HG03025 (cell line): ENCODE measurements around the gene BICC1.
"Not testable (repeated sequence)": the region's sequence is repeated elsewhere in the genome, so short reads cannot be mapped to it uniquely, and the experiment has no call there.

Source experiments
- ATAC-seq: cut with Tn5 transposase; IDR thresholded peaks from one replicate; pipeline ENCODE4 v1.9.1; 2021; ENCODE audit warnings: mild to moderate bottlenecking, moderate library complexity; ENCODE audit not compliant: unreplicated experiment, low FRiP score

The BICC1 gene

GRCh38 chr10:58590924-58591323, 78.3 kb downstream of the BICC1 start:
- no peak for ATAC-seq

DNA sequence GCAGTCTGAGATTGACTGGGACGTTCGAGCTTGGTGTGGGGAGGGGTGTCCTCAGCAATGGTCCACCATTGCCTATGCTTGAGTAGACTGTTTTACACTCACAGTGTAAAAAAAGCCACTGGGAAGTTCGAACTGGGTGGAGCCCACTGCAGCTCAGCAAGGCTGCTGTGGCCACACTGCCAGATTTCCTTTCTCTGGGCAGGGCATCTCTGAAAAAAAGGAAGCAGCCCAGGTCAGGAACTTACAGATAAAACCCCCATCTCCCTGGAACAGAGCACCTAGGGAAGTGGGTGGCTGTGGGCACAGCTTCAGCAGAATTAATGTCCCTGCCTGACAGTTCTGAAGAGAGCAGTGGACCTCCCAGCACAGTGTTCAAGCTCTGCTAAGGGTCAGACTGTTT, 80.3 kb downstream of the BICC1 start:
- ATAC-seq = no peak

GRCh38 chr10:58597211-58597610, 84.5 kb downstream of the BICC1 start:
- not testable (repeated sequence) for ATAC-seq

DNA sequence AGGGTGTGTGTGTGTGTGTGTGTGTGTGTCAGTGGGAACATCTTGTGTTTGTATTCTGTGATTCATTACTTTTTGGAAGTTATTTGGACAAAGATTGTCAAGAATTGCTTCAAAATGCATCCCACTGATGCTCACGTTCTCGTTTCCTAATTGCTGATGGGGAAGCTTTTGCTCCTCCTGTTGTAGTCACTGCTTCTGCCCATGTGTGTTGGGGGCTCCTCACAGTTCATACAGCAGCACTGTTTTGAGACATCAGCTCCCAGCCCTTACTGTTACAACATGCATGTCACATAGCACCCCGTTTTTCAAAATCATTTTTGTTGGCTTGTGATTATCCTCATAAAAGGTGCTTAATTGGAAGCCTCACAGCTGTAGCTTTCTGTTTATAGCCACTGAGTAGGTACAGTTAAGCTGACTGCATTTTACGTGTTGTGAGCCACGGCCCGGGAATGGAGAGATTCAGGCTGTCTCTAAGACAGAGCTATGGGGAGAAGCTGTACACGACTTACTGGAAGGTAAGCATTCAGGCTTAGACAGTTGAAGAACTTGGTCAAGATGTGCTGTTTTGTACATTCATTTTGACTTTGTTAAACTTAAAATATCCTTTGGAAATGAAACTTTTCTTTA, 87.4 kb downstream of the BICC1 start:
- ATAC-seq = no peak

DNA sequence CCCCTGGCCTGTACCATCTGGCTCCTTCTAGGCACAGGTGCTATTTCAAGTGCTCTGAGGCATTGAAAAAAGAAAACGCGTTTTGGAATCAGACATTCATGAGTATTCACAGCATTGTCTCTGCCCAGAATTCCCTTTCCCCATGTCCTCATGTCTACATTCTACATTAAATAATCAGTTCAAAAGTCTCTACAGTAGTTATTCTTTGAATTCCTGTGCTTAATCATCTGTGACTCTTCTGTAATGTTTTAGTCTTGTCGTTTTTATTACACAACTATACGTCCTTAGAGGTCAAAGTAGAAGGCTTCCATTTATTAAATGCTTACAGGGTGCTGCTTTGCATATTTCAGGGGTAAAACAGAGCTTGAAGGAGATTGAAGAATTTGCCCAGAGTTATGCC, 95.7 kb downstream of the BICC1 start:
- no peak for ATAC-seq

GRCh38 chr10:58608826-58609531, 96.3 kb downstream of the BICC1 start:
- no peak for ATAC-seq

DNA sequence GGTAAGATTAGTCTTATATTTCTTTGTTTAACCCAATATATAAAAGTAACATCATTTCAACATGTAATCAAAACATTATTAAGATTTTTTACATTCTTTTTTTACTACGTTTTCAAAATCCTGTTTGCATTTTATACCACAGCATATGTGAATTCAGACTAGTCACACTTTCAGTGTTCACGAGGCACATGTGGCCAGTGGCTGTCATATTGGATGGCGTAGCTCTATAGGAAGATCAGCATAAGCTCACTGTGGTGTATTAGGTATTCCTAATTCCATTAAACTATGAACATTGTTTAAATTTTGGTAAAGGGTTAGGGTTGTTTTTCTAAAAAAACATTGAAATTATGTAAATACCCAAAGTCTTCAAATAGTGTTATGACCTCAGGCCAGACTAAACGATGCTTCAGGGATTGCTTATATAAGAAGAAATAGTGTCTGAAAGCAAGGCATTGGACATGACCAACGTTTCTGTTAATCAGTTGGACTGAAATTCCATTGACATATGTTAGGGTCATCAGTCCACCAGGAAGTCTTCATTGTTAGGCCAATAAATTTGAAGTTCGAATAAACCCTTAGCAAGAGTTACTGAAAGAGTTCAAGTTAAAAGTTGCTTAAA, 97.0 kb downstream of the BICC1 start:
- no peak for ATAC-seq

DNA sequence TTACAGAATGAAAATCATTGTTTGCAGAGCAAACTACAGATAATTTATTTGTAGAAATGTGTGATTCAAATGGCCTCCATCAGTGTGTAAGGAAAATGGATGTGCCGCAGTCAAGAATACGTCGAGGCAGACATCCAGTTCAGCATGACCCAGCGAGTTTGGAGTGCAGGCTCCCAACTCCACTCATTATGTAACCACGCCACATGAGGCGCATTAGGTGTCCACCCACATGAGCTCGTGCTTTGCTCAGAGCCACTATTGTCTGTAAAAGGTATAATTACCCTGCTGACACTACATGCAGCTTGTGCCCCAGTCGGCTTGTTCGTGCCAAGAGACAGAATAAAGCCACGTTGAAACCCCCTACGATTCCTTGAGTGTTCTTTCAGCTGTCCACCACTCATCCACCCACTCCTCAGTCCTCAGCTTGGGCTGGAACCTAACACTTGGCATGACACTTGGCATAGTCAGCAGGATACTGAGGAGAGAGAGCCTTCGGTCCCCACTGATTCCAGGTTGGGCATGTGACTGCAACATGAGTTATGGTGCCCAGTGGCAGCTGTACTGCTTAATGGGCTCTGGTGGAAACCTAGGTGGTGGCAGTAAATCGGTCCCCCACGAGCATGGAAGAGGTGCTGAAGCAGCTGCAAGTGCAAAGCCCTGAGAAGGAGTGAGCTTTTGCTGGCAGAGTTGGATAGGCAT, 102.7 kb downstream of the BICC1 start:
- no peak for ATAC-seq

- no peak for ATAC-seq
Observed at GRCh38 chr10:58618158-58618676, 105.5 kb downstream of the BICC1 start.

DNA sequence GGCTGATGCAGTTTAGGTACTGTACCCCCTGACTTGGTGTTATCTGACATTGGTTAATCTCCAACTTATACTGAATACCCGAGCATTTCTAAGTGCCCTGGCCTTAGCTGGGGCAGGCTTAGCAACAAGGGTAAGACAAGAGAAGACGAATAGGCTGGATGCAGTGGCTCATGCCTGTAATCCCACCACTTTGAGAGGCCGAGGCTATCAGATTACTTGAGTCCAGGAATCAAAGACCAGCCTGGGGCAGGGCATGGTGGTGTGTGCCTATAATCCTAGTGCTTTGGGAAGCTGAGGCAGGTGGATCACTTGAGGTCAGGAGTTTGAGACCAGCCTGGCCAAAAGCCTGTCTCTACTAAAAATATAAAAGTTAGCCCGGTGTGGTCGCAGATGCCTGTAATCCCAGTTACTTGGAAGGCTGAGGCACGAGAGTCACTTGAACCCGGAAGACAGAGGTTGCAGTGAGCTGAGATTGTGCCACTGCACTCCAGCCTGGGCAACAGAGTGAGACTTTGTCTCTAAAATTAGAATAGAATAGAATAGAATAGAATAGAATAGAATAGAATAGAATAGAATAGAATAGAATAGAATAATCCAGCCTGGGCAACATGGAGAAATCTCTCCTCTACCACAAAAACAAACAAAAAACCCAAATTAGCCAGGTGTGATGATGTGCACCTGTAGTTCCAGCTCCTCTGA, 108.9 kb downstream of the BICC1 start:
- no peak for ATAC-seq

DNA sequence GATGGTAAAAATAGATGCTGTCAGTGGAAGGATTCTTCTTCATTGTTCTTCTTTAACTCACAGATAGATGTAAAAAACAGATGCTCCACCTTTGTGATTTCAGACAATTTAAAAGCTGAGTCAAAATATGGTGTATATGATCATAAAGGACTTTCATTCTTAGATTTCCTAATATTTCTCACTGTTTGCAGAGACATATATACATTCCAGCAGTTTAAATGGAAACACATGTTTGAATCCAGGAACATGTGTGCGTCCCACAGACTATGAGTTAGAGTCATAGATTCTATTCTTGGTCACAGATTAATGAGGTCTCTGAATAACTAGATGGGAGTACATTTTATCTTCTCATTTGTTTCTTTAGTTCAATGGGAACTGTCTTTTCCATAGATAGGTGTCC, 109.6 kb downstream of the BICC1 start:
- no peak for ATAC-seq

DNA sequence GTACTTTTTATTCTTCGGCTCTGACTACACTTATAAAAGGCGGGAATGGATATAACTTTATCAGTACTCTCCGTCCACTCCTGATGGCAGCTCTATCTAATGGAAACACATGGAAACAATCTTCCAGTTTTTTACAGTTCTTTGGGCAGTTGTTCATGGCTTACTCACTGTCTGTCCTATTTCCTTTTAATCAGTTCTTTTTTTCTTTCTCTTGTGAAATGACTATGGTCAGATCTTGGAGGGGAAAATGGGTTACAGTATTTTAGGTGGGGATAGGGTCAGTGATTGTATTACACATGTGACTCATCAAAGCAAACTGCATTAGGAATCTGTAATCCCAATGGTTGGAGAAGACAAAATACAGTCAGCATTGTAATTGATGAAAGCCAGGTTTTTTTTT, 112.4 kb downstream of the BICC1 start:
- no peak for ATAC-seq

- no peak for ATAC-seq
Observed at GRCh38 chr10:58627392-58627791, 114.7 kb downstream of the BICC1 start.

DNA sequence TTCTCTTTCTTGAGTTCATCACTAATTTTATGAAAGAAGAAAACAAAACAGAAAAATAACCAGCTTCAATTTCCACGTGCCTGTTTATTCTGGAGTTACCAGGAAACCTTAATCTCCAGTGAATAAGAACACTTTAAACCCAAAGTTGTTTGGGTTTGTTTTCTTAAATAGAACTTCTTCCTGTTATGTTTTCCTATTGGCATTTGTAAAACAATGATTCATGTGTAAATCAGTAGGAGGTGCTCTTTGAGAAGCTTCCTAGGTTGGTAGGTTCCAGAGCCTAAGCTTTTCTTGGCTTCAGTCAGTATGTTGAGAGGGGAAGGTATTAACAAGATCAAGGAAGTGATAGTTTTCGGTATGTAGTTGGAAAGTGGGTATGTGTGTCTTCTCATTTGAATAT, 119.0 kb downstream of the BICC1 start:
- no peak for ATAC-seq

GRCh38 chr10:58632216-58632615, 119.5 kb downstream of the BICC1 start:
- no peak for ATAC-seq

GRCh38 chr10:58637352-58637751, 124.7 kb downstream of the BICC1 start:
- ATAC-seq = no peak

DNA sequence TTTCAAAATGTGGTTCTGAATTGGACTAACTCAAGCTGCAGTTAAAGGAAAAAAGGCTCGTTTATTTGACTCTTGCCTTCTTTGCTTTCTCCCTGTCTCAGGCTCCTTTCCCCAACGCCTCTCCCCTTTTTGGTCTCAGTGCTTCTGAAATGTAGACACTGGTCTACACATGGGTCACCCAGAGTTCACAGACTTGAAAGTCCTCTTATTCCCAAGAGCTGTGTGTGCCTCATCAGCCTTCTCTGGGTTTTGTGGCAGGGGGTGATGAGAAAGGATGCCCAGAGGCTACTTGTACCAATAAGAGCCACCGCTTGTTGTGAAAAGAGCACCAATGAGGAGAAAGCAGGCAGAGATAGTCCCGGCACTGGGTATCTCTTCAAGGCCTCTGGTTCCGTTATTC, 125.7 kb downstream of the BICC1 start:
- no peak for ATAC-seq

DNA sequence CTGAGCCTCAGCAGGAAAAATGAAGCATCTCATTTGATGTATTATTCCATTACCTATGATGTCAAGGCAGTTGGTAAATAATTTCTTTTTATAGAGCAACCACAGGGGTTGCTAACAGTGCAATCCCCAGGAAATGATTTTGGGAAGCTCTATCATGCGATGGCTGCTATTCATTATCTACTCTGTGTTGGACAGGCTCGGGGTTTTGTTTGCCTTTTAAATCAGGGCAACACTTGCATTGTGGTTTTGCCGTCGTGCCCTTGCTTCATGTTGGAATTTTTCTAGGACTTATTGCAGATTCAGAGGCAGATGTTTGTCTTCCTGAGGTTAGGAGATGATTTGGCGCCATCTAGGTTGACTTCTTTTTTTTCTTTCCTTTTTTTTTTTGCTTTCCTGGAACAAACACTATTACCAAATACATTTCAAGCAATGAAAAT, 128.4 kb downstream of the BICC1 start:
- no peak for ATAC-seq

DNA sequence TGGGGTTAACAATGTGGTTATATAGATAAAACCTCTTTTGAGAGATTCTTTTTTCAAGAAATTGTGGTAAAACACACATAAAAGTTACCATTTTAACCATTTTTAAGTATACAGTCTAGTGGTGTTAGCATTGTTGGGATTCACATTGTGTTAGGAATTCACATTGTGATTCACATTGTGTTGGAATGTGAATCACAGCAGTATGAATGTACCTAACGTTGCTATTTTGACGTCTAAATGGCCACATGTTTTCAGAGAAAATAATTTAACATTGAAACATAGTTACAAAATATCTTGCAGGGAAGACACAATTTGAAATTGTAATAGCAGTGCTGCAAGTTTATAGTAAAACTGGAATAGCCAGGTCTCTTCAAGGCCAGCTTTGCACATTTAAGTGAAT, 129.0 kb downstream of the BICC1 start:
- no peak for ATAC-seq

DNA sequence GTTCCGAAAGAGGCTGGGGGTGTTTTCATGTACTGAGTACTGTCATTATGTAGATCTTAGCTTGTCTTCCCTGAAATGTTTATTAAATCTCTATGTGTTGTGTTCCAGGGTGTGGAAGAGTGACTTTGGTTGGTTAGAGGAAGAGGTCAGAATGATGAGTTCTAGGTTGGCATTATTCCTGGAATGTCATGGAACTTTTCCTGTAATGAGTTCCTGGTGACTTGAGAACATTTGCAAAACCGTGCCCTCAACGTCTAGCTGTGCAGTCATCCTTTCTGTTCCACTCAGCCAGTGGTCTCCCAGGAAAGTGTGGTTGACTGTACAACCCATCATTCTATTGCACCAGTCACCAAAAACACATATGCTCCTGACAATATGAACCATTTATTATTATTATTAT, 129.6 kb downstream of the BICC1 start:
- ATAC-seq = no peak
